Upper lobe of left lung (tissue), 6 donors: ENCODE results near the gene DNAJC22. TPM values are rescaled to one million over a fixed set of nuclear protein-coding genes. Genes with fewer than 3 reads are reported as not detected.
"Not testable (repeated sequence)": the region's sequence is repeated elsewhere in the genome, so short reads cannot be mapped to it uniquely, and the experiment has no call there.

Experiments
- ATAC-seq, 2 donors: fragments of 200-7000 bp; cut with Tn5 transposase; one replicate each; pipeline ENCODE4 v1.9.1; 2022; ENCODE audit warnings: mild to moderate bottlenecking in 2 of 2, moderate library complexity in 2 of 2; ENCODE audit not compliant: low FRiP score in 2 of 2
- DNase-seq, 2 donors: peaks; one replicate each; pipeline ENCODE4 v3.0.0-alpha.2; 2019 to 2020
- H3K27ac ChIP-seq, 4 donors: fragments of 200-600 bp; sonication (generic); one replicate each; pipeline ENCODE4 v1.5.1; 2016 to 2019
- H3K27me3 ChIP-seq, 4 donors: fragments of 200-600 bp; sonication (generic); one replicate each; pipeline ENCODE4 v1.5.1; 2017 to 2019
- H3K36me3 ChIP-seq, 4 donors: fragments of 200-600 bp; sonication (generic); one replicate each; pipeline ENCODE4 v1.5.1; 2016 to 2019
- H3K4me1 ChIP-seq, 4 donors: fragments of 200-600 bp; sonication (generic); one replicate each; pipeline ENCODE4 v1.5.1; 2018 to 2019
- H3K4me3 ChIP-seq, 4 donors: fragments of 200-600 bp; sonication (generic); one replicate each; pipeline ENCODE4 v1.5.1; 2017 to 2019; ENCODE audit warnings: mild to moderate bottlenecking in 2 of 4, moderate library complexity in 1 of 4
- H3K9me3 ChIP-seq, 4 donors: fragments of 200-600 bp; sonication (generic); one replicate each; pipeline ENCODE4 v1.5.1; 2018 to 2019
- EP300 ChIP-seq, 4 donors: sonication (generic); formaldehyde crosslinking; IDR thresholded peaks; one replicate each; pipeline ENCODE4 v1.5.1; 2017; ENCODE audit warnings: antibody characterized with exemption in 4 of 4, control low read depth in 2 of 4
- POLR2A ChIP-seq, 4 donors: fragments of 450-650 bp; IDR thresholded peaks; one replicate each; pipeline ENCODE4 v1.5.1; 2016 to 2017; ENCODE audit warnings: antibody characterized with exemption in 4 of 4, mild to moderate bottlenecking in 2 of 4
- POLR2AphosphoS5 ChIP-seq, 2 donors: sonication (generic); formaldehyde crosslinking; IDR thresholded peaks; one replicate each; pipeline ENCODE4 v1.5.1; 2017; ENCODE audit warnings: antibody characterized with exemption in 2 of 2
- WGBS, 2 donors: methylation state at CpG; one replicate each; pipeline ENCODE4 v1.1.5; 2017 to 2018; 5-methylcytosine and 5-hydroxymethylcytosine counted together
- total RNA-seq, 6 donors: library from RNA; depleted of rRNA in 4 of 6; stranded (reverse); fragments of >200 nt in 4 of 6; gene quantifications; one replicate each; pipeline versions ENCODE4 v1.1.0 to v1.2.1, GENCODE V29; 2016 to 2021
- TF ChIP-seq, protein P1 (sequence below), 6 experiments: fragments of 450-650 bp in 4 of 6; fragments of 200-600 bp in 2 of 6; sonication (generic) in 2 of 6; IDR thresholded peaks; one replicate each; pipeline ENCODE4 v1.5.1; 2016 to 2019; ENCODE audit warnings: antibody characterized with exemption in 6 of 6
- donor health status: DM: no; HTN: no; CAD: no; lungs with moderate emphysema.
- donor health status: DM: no; HTN: yes; CAD: no; lungs with severe emphysema.

The DNAJC22 gene
- total RNA-seq, 6 donors from 2014 or later, result 0.15 to 0.59 (median 0.38) TPM; not detected in 2

DNA sequence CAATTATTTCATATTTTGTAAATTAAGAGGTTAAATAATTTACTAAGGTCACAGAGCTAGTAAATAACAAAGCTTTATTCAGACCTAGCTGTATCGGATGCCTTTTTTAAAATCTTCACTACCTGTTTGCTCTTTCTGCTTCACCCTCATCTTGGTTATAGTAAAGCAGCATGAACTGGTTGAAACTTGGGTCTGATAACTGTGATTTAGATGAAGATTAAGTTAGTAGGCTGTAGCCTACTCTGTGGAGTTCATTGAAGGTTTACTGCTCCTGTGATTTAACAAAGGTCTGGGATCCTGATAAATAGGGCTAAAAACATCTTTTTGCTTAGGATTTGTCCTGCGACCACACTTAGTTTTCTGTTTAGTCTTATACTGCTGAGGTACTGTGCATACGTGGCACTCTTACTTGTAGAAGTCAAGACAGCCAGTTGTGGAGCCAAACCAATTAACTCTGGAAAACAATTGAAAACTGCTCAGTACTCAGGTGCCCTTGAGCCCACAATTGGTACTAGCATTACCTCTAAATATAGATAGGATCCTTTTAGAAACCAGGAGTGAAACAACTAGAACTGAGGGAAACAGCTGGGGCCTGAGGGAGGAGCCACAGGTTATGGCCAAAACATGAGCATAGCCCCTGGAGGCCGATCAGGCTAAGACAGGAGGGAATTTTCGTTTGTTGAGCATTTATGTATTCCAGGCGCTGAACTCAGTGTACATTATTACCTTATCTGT lies 22.9 kb downstream of the DNAJC22 start:
- ATAC-seq (no peak), DNase-seq (no peak)
- H3K4me3 ChIP-seq, result no peak overlapping the region
- H3K4me1 ChIP-seq, result peaks cover 16 to 29% (median 17%) of the 10 kb centered on the region in 4 donors
- 53 to 55% methylated on average over 6 of the region's 6 CpGs for WGBS, 2 donors
- H3K27me3 ChIP-seq, result no peaks in the 10 kb centered on the region
- H3K9me3 ChIP-seq, result no peaks in the 10 kb centered on the region
- H3K36me3 ChIP-seq, result no peaks in the 10 kb centered on the region
- TF ChIP-seq, protein P1, sequence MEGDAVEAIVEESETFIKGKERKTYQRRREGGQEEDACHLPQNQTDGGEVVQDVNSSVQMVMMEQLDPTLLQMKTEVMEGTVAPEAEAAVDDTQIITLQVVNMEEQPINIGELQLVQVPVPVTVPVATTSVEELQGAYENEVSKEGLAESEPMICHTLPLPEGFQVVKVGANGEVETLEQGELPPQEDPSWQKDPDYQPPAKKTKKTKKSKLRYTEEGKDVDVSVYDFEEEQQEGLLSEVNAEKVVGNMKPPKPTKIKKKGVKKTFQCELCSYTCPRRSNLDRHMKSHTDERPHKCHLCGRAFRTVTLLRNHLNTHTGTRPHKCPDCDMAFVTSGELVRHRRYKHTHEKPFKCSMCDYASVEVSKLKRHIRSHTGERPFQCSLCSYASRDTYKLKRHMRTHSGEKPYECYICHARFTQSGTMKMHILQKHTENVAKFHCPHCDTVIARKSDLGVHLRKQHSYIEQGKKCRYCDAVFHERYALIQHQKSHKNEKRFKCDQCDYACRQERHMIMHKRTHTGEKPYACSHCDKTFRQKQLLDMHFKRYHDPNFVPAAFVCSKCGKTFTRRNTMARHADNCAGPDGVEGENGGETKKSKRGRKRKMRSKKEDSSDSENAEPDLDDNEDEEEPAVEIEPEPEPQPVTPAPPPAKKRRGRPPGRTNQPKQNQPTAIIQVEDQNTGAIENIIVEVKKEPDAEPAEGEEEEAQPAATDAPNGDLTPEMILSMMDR (IDR thresholded peaks at IDR 0.05), result peak in 4 of 6 experiments; percentile 17 to 39 (median 28)
- no peak for TF ChIP-seq POLR2A (IDR thresholded peaks at IDR 0.05)
- H3K27ac ChIP-seq, result peak overlapping the region in 1 of 4 donors; percentile 17

DNA sequence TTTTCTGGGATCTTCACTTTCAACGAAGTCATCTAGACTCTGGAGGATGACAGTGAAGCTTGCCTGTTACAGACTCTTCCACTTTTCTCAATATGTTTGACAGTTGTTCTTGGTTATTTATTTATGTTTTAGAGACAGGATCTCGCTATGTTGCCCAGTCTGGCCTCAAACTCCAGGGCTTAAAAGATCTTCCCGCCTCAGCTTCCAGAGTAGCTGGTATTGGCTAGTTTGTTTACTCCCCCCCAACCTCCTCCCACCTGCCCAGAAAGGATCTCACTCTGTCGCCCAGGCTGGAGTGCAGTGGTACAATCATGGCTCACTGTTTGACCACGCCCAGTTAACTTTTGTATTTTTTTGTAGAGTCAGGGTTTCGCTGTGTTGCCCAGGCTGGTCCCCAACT lies 23.9 kb downstream of the DNAJC22 start:
- TF ChIP-seq, protein P1 (IDR thresholded peaks at IDR 0.05), result no peak
- TF ChIP-seq POLR2AphosphoS5 (IDR thresholded peaks at IDR 0.05), result no peak
- TF ChIP-seq EP300 (IDR thresholded peaks at IDR 0.05), result no peak
- TF ChIP-seq POLR2A (IDR thresholded peaks at IDR 0.05), result no peak
- H3K27me3 ChIP-seq, result no peaks in the 10 kb centered on the region
- H3K9me3 ChIP-seq, result no peaks in the 10 kb centered on the region
- H3K4me1 ChIP-seq, result peaks cover 10 to 28% (median 15%) of the 10 kb centered on the region in 4 donors
- no peak overlapping the region for H3K4me3 ChIP-seq
- DNase-seq (no peak), ATAC-seq (no peak)
- no peak overlapping the region for H3K27ac ChIP-seq
- 95 to 96% methylated on average over 6 of the region's 6 CpGs for WGBS, 2 donors
- H3K36me3 ChIP-seq, result no peaks in the 10 kb centered on the region

DNA sequence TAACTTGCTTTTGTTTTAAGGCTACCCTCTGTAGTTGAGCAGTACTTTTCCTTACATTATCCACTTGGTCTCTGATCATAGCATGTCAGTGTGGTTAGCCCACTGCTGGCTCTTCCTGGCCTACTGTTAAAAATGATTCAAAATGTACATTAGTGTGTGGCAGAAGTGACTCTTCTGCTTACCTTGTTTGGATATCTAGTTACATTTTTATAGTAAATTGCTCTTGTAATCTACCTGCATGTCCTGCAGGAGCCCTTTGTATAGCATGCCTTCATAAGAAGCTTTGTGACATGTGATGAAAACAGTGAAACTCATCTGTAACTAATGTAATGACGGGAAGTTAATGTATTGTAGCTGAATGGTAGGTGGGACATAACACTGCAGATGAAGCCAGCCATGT lies 28.7 kb downstream of the DNAJC22 start:
- TF ChIP-seq, protein P1 (IDR thresholded peaks at IDR 0.05), result no peak
- ATAC-seq (no peak), DNase-seq (no peak)
- Histone ChIP-seq H3K4me1 (no peaks in the 10 kb centered on the region), H3K4me3 (no peak overlapping the region), H3K27ac (no peak overlapping the region), H3K9me3 (no peaks in the 10 kb centered on the region), H3K27me3 (no peaks in the 10 kb centered on the region), H3K36me3 (no peaks in the 10 kb centered on the region)
- WGBS, 2 donors, result 92 to 96% methylated on average over 1 of the region's 1 CpG

DNA sequence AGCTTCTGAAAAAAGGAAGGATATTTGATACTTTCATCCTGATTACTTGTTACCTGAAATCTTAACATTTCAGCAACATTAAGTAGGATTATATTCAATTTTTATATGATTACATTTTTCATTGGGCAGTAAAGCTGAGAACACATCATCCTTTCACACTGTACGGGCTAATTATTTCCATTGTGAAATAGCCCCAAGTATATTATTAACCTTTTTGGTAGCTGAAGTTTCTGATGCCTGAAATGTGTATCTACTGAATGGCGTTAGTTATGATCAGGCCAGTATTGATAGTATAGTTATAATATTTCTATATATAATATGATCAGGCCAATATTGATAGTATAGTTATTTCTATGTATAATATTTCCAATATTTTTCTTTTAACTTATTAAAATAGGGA lies 30.7 kb downstream of the DNAJC22 start:
- TF ChIP-seq POLR2AphosphoS5 (IDR thresholded peaks at IDR 0.05) (no peak), POLR2A (IDR thresholded peaks at IDR 0.05) (no peak)
- TF ChIP-seq, protein P1 (IDR thresholded peaks at IDR 0.05), result no peak
- Histone ChIP-seq H3K4me1 (no peaks in the 10 kb centered on the region), H3K9me3 (no peaks in the 10 kb centered on the region), H3K27ac (no peak overlapping the region), H3K36me3 (no peaks in the 10 kb centered on the region), H3K27me3 (no peaks in the 10 kb centered on the region), H3K4me3 (no peak overlapping the region)
- ATAC-seq (no peak), DNase-seq (no peak)
- 87 to 88% methylated on average over 2 of the region's 2 CpGs for WGBS, 2 donors

DNA sequence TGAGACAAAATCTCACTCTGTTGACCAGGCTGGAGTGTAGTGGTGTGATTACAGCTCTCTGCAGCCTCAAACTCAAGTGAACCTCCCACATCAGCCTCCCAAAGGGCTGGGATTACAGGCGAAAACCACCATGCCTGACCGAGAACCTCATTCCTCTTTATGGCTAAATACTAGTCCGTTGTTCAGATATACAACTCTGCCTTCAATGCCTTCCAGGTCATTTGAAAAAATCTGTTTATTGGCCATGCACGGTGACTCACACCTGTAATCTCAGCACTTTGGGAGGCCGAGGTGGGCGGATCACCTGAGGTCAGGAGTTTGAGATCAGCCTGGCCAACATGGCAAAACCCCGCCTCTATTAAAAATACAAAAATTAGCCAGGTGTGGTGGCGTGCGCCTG lies 33.5 kb downstream of the DNAJC22 start:
- WGBS, 2 donors, result 94 to 99% methylated on average over 9 of the region's 9 CpGs
- H3K36me3 ChIP-seq, H3K4me1 ChIP-seq, H3K27ac ChIP-seq, H3K9me3 ChIP-seq, ATAC-seq, H3K4me3 ChIP-seq, H3K27me3 ChIP-seq, DNase-seq: not testable (repeated sequence)
